Measurements from ENCODE around the gene PARK7. TPM values are rescaled to one million over a fixed set of nuclear protein-coding genes. Genes with fewer than 3 reads are reported as not detected.
"Not testable (repeated sequence)": the region's sequence is repeated elsewhere in the genome, so short reads cannot be mapped to it uniquely, and the experiment has no call there.

Gene PARK7
- 60.9 TPM for total RNA-seq

GRCh38 chr1:7961216-7962013 is at the start of gene PARK7:
Gene PARK7 (plus strand): TSS chr1:7961711. CDS start chr1:7962786, 1,075 bp downstream.
- DNase-seq (ENCODE audit: low read depth in 2 of 3, low spot score in 2 of 3): peak; percentile 96 to 99 (median 99)

GRCh38 chr1:7912145-7912544 is 49.4 kb upstream of the PARK7 start:
- DNase-seq (ENCODE audit: low read depth in 2 of 3, low spot score in 2 of 3): no peak

GRCh38 chr1:7912743-7913557 is 48.6 kb upstream of the PARK7 start:
- no peak for DNase-seq (ENCODE audit: low read depth in 2 of 3, low spot score in 2 of 3)

- DNase-seq (ENCODE audit: low read depth in 2 of 3, low spot score in 2 of 3): no peak
Measured at GRCh38 chr1:7915826-7916500, 45.5 kb upstream of the PARK7 start.

- no peak for DNase-seq (ENCODE audit: low read depth in 2 of 3, low spot score in 2 of 3)
Measured at GRCh38 chr1:7916501-7916830, 45.0 kb upstream of the PARK7 start.

- not testable (repeated sequence) for DNase-seq (ENCODE audit: low read depth in 2 of 3, low spot score in 2 of 3)
Measured at GRCh38 chr1:7917971-7918370, 43.5 kb upstream of the PARK7 start.

- DNase-seq (ENCODE audit: low read depth in 2 of 3, low spot score in 2 of 3): no peak
Measured at GRCh38 chr1:7919880-7920279, 41.6 kb upstream of the PARK7 start.

GRCh38 chr1:7921796-7922195 is 39.7 kb upstream of the PARK7 start:
- no peak for DNase-seq (ENCODE audit: low read depth in 2 of 3, low spot score in 2 of 3)

- no peak for DNase-seq (ENCODE audit: low read depth in 2 of 3, low spot score in 2 of 3)
Measured at GRCh38 chr1:7922301-7922700, 39.2 kb upstream of the PARK7 start.

GRCh38 chr1:7927061-7927460 is 34.5 kb upstream of the PARK7 start:
- DNase-seq (ENCODE audit: low read depth in 2 of 3, low spot score in 2 of 3): not testable (repeated sequence)

GRCh38 chr1:7928247-7928646 is 33.3 kb upstream of the PARK7 start:
- DNase-seq (ENCODE audit: low read depth in 2 of 3, low spot score in 2 of 3): no peak

- no peak for DNase-seq (ENCODE audit: low read depth in 2 of 3, low spot score in 2 of 3)
Measured at GRCh38 chr1:7929637-7930036, 31.9 kb upstream of the PARK7 start.

- DNase-seq (ENCODE audit: low read depth in 2 of 3, low spot score in 2 of 3): no peak
Measured at GRCh38 chr1:7930645-7931445, 30.7 kb upstream of the PARK7 start.

GRCh38 chr1:7931446-7931812 is 30.1 kb upstream of the PARK7 start:
- DNase-seq (ENCODE audit: low read depth in 2 of 3, low spot score in 2 of 3): peak in 1 of 3 donors; percentile 21

- DNase-seq (ENCODE audit: low read depth in 2 of 3, low spot score in 2 of 3): no peak
Measured at GRCh38 chr1:7932524-7933138, 28.9 kb upstream of the PARK7 start.

GRCh38 chr1:7938070-7938469 is 23.4 kb upstream of the PARK7 start:
- no peak for DNase-seq (ENCODE audit: low read depth in 2 of 3, low spot score in 2 of 3)

GRCh38 chr1:7940034-7940433 is 21.5 kb upstream of the PARK7 start:
- no peak for DNase-seq (ENCODE audit: low read depth in 2 of 3, low spot score in 2 of 3)

- peak in 2 of 3 donors; percentile 52 to 81 for DNase-seq (ENCODE audit: low read depth in 2 of 3, low spot score in 2 of 3)
Measured at GRCh38 chr1:7940745-7941436, 20.6 kb upstream of the PARK7 start, which contains the start of gene TNFRSF9. Gene TNFRSF9 (minus strand): TSS chr1:7940839. CDS start chr1:7939994, 845 bp downstream.

- DNase-seq (ENCODE audit: low read depth in 2 of 3, low spot score in 2 of 3): no peak
Measured at GRCh38 chr1:7941437-7941793, 20.1 kb upstream of the PARK7 start.
